ENCODE results near the gene TRAP1. TPM values are rescaled to one million over a fixed set of nuclear protein-coding genes. Genes with fewer than 3 reads are reported as not detected.
A peak's percentile ranks its signal among the peaks of the same experiment; 100 is the strongest.

Gene TRAP1
- total RNA-seq, 1 experiment from 2014 or later: 137 TPM

GRCh38 chr16:3645108-3645503 is 72.2 kb downstream of the TRAP1 start:
- no peak for ATAC-seq
- Histone ChIP-seq H3K4me3 (ENCODE audit: low read depth in 2 of 2, low read length in 2 of 2) (no peak overlapping the region), H3K27me3 (ENCODE audit: control insufficient read depth, insufficient read depth, low read length) (no peaks in the 10 kb centered on the region), H3K4me1 (ENCODE audit: control insufficient read depth, insufficient read depth, low read length) (peaks cover 24% of the 10 kb centered on the region), H3K9me3 (ENCODE audit: control insufficient read depth, insufficient read depth, low read depth, low read length) (no peaks in the 10 kb centered on the region), H3K36me3 (ENCODE audit: control insufficient read depth, insufficient read depth, low read length) (no peaks in the 10 kb centered on the region), H3K27ac (ENCODE audit: low read length) (peak overlapping the region; percentile 62)
- TF ChIP-seq REST (IDR thresholded peaks at IDR 0.05; ENCODE audit: insufficient read depth in 1 of 2, low read depth in 2 of 2, low read length in 1 of 2) (no peak), POLR2AphosphoS5 (IDR thresholded peaks at IDR 0.05; ENCODE audit: low read depth, low read length) (no peak), SIN3A (IDR thresholded peaks at IDR 0.05; ENCODE audit: borderline replicate concordance, insufficient read depth, low read depth, low read length) (no peak), TCF7L2 (IDR thresholded peaks at IDR 0.05; ENCODE audit: low read depth, low read length) (no peak), CTCF (IDR thresholded peaks at IDR 0.05) (no peak)
- DNase-seq (ENCODE audit: low read depth, low spot score): no peak
- intact Hi-C loops (cut with micrococcal nuclease; ENCODE audit: unreplicated experiment) (no loop called here), in situ Hi-C loops (cut with HindIII; ENCODE audit: low pct_unique_long_range_greater_than_20kb, low sequenced_read_pairs) (no loop called here)
- no TSS peak for BruUV-seq (replicated peaks)
- ChIA-PET POLR2A (no interaction called here), CTCF (interaction anchor here (0.6 kb wide), 1 partner anchor 461 kb away, joined by 3 read pairs; no protein-coding TSS in a partner anchor)

- POLR2A ChIA-PET: no interaction called here
- DNase-seq (ENCODE audit: low read depth, low spot score): no peak
- TF ChIP-seq REST (IDR thresholded peaks at IDR 0.05; ENCODE audit: insufficient read depth in 1 of 2, low read depth in 2 of 2, low read length in 1 of 2) (no peak), POLR2AphosphoS5 (IDR thresholded peaks at IDR 0.05; ENCODE audit: low read depth, low read length) (no peak), SIN3A (IDR thresholded peaks at IDR 0.05; ENCODE audit: borderline replicate concordance, insufficient read depth, low read depth, low read length) (no peak), CTCF (IDR thresholded peaks at IDR 0.05) (no peak)
- no peak for ATAC-seq
- Histone ChIP-seq H3K27me3 (ENCODE audit: control insufficient read depth, insufficient read depth, low read length) (no peaks in the 10 kb centered on the region), H3K9me3 (ENCODE audit: control insufficient read depth, insufficient read depth, low read depth, low read length) (no peaks in the 10 kb centered on the region), H3K36me3 (ENCODE audit: control insufficient read depth, insufficient read depth, low read length) (no peaks in the 10 kb centered on the region), H3K4me3 (ENCODE audit: low read depth in 2 of 2, low read length in 2 of 2) (no peak overlapping the region), H3K27ac (ENCODE audit: low read length) (no peak overlapping the region), H3K4me1 (ENCODE audit: control insufficient read depth, insufficient read depth, low read length) (peaks cover 24% of the 10 kb centered on the region)
- intact Hi-C loops (cut with micrococcal nuclease; ENCODE audit: unreplicated experiment): no loop called here
- CTCF ChIA-PET: interaction anchor here (0.5 kb wide), 1 partner anchor 1199 kb away, joined by 3 read pairs; no protein-coding TSS in a partner anchor
- BruUV-seq (replicated peaks): no TSS peak
- in situ Hi-C loops (cut with HindIII; ENCODE audit: low pct_unique_long_range_greater_than_20kb, low sequenced_read_pairs): no loop called here
These were observed 74.1 kb downstream of the TRAP1 start for GRCh38 chr16:3643095-3643730.

All from Panc1 (cell line).